Hepatocyte (in vitro differentiated cells): Measurements from ENCODE around the gene IP6K1. TPM values are rescaled to one million over a fixed set of nuclear protein-coding genes. Genes with fewer than 3 reads are reported as not detected.

ENCODE experiments used
- DNase-seq: peaks from one replicate; pipeline ENCODE4 v3.0.0-alpha.2; 2016; ENCODE audit warnings: low spot score
- H2AFZ ChIP-seq: fragments of 200-600 bp; sonication (generic); 2 replicates; pipeline ENCODE4 v1.6.0; 2016; ENCODE audit warnings: antibody characterized with exemption, mild to moderate bottlenecking
- H3K27ac ChIP-seq: fragments of 200-600 bp; sonication (generic); 2 replicates; pipeline ENCODE4 v1.5.1; 2016; ENCODE audit warnings: mild to moderate bottlenecking
- H3K27me3 ChIP-seq: fragments of 200-600 bp; sonication (generic); 2 replicates; pipeline ENCODE4 v1.6.1; 2016
- H3K36me3 ChIP-seq: fragments of 200-600 bp; sonication (generic); replicated peaks from 2 replicates; pipeline ENCODE4 v1.5.1; 2016; ENCODE audit warnings: low read depth; ENCODE audit not compliant: insufficient read depth
- H3K4me1 ChIP-seq: fragments of 200-600 bp; sonication (generic); 2 replicates; pipeline ENCODE4 v1.5.1; 2016; ENCODE audit warnings: mild to moderate bottlenecking, moderate library complexity; ENCODE audit not compliant: insufficient read depth
- H3K4me2 ChIP-seq: fragments of 200-600 bp; sonication (generic); 2 replicates; pipeline ENCODE4 v1.6.0; 2016
- H3K4me3 ChIP-seq: fragments of 200-600 bp; sonication (generic); 2 replicates; pipeline ENCODE4 v1.5.1; 2016; ENCODE audit warnings: mild to moderate bottlenecking
- H3K79me2 ChIP-seq: fragments of 200-600 bp; sonication (generic); 2 replicates; pipeline ENCODE4 v1.6.0; 2017; ENCODE audit warnings: mild to moderate bottlenecking
- H3K9me2 ChIP-seq: fragments of 200-600 bp; sonication (generic); replicated peaks from 2 replicates; pipeline ENCODE4 v1.6.0; 2017; ENCODE audit warnings: mild to moderate bottlenecking; ENCODE audit not compliant: insufficient read depth
- H3K9me3 ChIP-seq: fragments of 200-600 bp; sonication (generic); 2 replicates; pipeline ENCODE4 v1.5.1; 2016; ENCODE audit warnings: low read depth, mild to moderate bottlenecking
- H4K20me1 ChIP-seq: fragments of 200-600 bp; sonication (generic); 2 replicates; pipeline ENCODE4 v1.6.0; 2016; ENCODE audit warnings: mild to moderate bottlenecking; ENCODE audit not compliant: insufficient read depth, poor library complexity, severe bottlenecking
- EZH2 ChIP-seq: fragments of 200-600 bp; sonication (generic); IDR thresholded peaks from 2 replicates; pipeline ENCODE4 v1.6.1; 2016; ENCODE audit warnings: antibody characterized with exemption, mild to moderate bottlenecking, borderline replicate concordance
- EZH2phosphoT487 ChIP-seq: fragments of 200-600 bp; sonication (generic); IDR thresholded peaks from one replicate; pipeline ENCODE4 v1.6.1; 2018; ENCODE audit warnings: antibody characterized with exemption, mild to moderate bottlenecking, low read depth, moderate library complexity; ENCODE audit not compliant: unreplicated experiment, severe bottlenecking
- WGBS: methylation state at CpG from one replicate; pipeline ENCODE4 v1.1.6; 2016; ENCODE audit warnings: low lambda C conversion rate; ENCODE audit errors: missing lambda C conversion rate; 5-methylcytosine and 5-hydroxymethylcytosine counted together
- polyA plus RNA-seq: library from polyadenylated mRNA; unstranded; fragments of >200 nt; fragmentation: Nextera tagmentation; extraction: Ambion mirVana; gene quantifications from 2 replicates; pipeline ENCODE4 v1.2.1, GENCODE V29; 2016
- total RNA-seq: library from RNA; depleted of rRNA; stranded (reverse); fragments of >200 nt; gene quantifications from 2 replicates; pipeline ENCODE4 v1.2.3, GENCODE V29; 2014
- TF ChIP-seq, protein P1 (sequence below): fragments of 200-600 bp; sonication (generic); IDR thresholded peaks from 2 replicates; pipeline ENCODE4 v1.5.1; 2016; ENCODE audit warnings: antibody characterized with exemption, mild to moderate bottlenecking; ENCODE audit not compliant: poor library complexity

The IP6K1 gene
- total and polyA plus RNA-seq, 2 experiments from 2014 or later: 21.6 to 32.6 TPM

DNA sequence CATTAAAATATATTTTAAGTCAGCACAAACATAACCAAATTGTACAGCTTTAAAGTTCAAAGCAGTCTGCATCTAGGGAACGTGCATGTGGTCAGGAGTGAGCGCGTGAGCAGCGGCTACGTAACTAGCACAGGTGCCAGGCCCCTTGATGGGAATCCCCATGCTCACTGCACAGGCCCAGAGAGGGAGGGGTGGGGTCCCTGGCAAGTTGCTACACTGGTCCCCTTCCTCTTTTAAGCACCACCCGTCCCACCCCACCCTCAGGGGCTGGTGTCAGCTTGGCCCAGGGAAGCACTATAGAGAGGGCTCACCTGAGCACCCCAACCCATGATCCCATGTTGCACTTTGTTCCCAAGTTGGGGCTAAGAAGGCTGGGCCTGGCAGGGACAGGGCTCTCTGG is 61.8 kb downstream of the IP6K1 start:
- DNase-seq: no peak
- 53% methylated on average over 6 of the region's 6 CpGs for WGBS
- TF ChIP-seq EZH2phosphoT487: no peak
- no peak for TF ChIP-seq EZH2
- TF ChIP-seq, protein P1, sequence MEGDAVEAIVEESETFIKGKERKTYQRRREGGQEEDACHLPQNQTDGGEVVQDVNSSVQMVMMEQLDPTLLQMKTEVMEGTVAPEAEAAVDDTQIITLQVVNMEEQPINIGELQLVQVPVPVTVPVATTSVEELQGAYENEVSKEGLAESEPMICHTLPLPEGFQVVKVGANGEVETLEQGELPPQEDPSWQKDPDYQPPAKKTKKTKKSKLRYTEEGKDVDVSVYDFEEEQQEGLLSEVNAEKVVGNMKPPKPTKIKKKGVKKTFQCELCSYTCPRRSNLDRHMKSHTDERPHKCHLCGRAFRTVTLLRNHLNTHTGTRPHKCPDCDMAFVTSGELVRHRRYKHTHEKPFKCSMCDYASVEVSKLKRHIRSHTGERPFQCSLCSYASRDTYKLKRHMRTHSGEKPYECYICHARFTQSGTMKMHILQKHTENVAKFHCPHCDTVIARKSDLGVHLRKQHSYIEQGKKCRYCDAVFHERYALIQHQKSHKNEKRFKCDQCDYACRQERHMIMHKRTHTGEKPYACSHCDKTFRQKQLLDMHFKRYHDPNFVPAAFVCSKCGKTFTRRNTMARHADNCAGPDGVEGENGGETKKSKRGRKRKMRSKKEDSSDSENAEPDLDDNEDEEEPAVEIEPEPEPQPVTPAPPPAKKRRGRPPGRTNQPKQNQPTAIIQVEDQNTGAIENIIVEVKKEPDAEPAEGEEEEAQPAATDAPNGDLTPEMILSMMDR: no peak
- Histone ChIP-seq H3K9me3 (no peaks in the 10 kb centered on the region), H3K36me3 (no peaks in the 10 kb centered on the region), H3K4me1 (peaks cover 15% of the 10 kb centered on the region), H2AFZ (peak overlapping the region; percentile 74), H3K27ac (peak overlapping the region; percentile 98), H4K20me1 (no peaks in the 10 kb centered on the region), H3K9me2 (no peaks in the 10 kb centered on the region), H3K27me3 (no peaks in the 10 kb centered on the region), H3K79me2 (peaks cover 15% of the 10 kb centered on the region), H3K4me3 (peak overlapping the region; percentile 47), H3K4me2 (peak overlapping the region; percentile 89)

DNA sequence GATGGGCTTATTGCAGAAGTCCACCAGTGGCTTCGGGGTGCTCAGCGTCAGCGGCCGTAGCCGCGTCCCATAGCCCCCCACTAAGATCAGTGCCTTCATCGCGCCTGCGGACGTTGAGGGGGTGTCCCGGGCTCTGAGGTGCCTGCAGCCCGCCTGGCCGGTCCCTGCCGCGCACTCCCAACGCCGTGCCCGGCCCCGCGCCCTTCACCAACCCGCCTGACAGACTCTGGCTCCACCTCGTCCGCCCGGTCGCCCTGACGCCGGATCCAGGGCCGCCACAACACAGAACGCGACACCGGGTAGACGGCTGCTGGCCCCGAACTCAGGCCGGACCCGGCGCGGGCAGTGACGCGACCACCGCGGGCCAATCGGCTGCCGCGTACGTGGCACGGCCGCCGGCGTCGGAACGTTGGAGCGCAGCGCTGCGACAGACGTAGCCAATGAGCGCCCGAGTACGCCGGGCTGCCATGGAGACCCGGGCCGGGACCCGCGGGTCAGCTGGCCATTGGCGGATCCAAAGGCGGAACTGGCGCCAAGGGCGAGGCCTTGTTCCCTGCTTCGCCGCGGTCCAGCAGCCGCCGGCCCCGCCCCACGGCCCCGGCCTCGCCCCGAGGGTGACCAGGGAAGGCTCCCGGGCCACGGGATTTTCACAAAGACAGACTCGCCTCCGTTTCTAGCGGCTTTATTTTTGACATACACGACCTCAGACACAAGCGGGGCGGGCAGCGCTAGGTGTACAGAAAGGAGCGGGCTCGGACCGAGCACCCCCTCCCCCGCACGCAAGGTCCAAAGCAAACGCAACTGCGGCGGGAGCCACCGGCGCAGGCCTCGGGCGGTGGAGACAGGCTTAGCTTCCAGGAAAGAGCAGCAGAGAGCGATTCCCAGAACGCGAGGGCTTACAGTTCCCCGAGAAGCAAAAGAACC is 62.5 kb downstream of the IP6K1 start, which contains the start of gene GMPPB:
Gene GMPPB, minus strand, starts transcription at position 324 of the 924 bp plus-strand sequence. Its CDS starts 225 bp downstream, at position 99.
- under 1% methylated on average over 93 of the region's 102 CpGs for WGBS
- peak within 1 kb of the TSS; percentile 74 for H2AFZ ChIP-seq

DNA sequence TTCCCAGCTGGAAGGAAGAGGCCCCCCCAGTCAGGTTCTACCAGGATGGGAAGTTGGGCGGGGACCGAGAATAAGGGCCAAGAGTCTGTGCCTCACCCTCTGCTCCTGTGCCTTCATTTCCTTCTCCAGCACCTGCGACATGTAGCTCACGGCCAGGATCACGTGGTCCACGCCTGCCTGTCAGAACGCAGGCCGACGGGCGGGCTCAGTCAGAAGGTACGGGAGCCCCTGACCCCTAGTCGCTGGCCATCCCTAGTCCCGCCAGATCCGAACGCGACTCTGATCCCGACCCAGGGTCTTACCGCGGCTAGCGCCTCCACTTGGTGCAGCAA is 63.1 kb downstream of the IP6K1 start:
- Histone ChIP-seq H3K9me3 (no peaks in the 10 kb centered on the region), H3K4me3 (peak overlapping the region; percentile 65), H4K20me1 (peaks cover 3% of the 10 kb centered on the region), H3K27me3 (no peaks in the 10 kb centered on the region), H3K9me2 (no peaks in the 10 kb centered on the region), H2AFZ (peak overlapping the region; percentile 46), H3K27ac (peak overlapping the region; percentile 96), H3K79me2 (peaks cover 13% of the 10 kb centered on the region), H3K4me1 (peaks cover 25% of the 10 kb centered on the region), H3K4me2 (peak overlapping the region; percentile 80), H3K36me3 (no peaks in the 10 kb centered on the region)
- WGBS: 3% methylated on average over 20 of the region's 20 CpGs
- no peak for TF ChIP-seq EZH2
- TF ChIP-seq, protein P1: no peak
- TF ChIP-seq EZH2phosphoT487: no peak
- peak; percentile 83 for DNase-seq

More for the DNA sequence above, 62.5 kb downstream of the IP6K1 start, which contains the start of gene GMPPB:
- Histone ChIP-seq H3K36me3 (no peaks in the 10 kb centered on the region), H3K27me3 (no peaks in the 10 kb centered on the region), H3K9me2 (no peaks in the 10 kb centered on the region), H3K9me3 (no peaks in the 10 kb centered on the region), H4K20me1 (peaks cover 2% of the 10 kb centered on the region), H3K79me2 (peaks cover 13% of the 10 kb centered on the region), H3K4me1 (peaks cover 20% of the 10 kb centered on the region), H3K4me2 (peak within 1 kb of the TSS; percentile 89), H3K4me3 (peak within 1 kb of the TSS; percentile 65), H3K27ac (peak within 1 kb of the TSS; percentile 98)
- DNase-seq: peak; percentile 99
- TF ChIP-seq EZH2 (no peak), EZH2phosphoT487 (no peak)
- TF ChIP-seq, protein P1: no peak
